SW 1271 (cell line): ENCODE measurements around the gene HS6ST3.
"Not testable (repeated sequence)": the region's sequence is repeated elsewhere in the genome, so short reads cannot be mapped to it uniquely, and the experiment has no call there.

Experiments
- DNase-seq, 2 experiments: peaks; one replicate each; lab custom pipeline; 2025; lab: John Stamatoyannopoulos, UW

The HS6ST3 gene

DNA sequence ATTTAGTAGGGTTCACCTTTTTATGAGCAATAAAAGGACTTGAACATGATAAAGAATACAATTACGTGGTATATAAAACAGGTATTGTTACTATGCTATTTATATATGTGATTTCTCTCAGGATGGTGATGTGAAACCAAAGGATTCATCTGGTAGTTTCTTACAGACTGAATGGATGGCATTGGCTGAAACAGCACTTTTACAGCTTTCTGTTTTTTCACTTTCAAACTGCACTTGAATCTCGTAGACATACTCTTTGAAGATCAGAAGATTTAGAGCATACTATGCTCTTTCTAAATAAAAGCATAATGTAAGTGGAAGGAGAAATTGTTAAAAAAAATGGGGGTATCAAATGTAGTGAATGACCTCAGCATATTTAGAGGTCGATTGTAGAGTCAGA lies 354.8 kb downstream of the HS6ST3 start:
- DNase-seq = no peak

DNA sequence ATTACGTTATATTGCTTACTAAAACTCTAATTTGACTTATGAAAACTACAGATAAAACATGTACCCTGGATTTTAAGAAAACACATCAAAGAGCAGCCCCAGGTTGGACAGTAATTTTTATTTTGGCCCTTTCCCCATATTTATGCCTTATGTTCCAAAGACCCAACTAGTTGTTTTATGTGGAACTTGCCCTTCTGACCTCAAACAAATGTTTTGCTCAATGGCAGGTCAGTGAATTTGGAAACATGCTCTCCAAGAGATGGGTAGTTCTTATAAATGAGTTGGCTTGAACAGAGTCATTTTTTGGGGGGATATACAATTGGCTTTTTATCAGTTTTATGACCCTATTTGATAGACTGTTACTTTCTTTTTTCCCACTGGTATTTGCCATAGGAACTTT lies 360.0 kb downstream of the HS6ST3 start:
- DNase-seq = no peak

DNA sequence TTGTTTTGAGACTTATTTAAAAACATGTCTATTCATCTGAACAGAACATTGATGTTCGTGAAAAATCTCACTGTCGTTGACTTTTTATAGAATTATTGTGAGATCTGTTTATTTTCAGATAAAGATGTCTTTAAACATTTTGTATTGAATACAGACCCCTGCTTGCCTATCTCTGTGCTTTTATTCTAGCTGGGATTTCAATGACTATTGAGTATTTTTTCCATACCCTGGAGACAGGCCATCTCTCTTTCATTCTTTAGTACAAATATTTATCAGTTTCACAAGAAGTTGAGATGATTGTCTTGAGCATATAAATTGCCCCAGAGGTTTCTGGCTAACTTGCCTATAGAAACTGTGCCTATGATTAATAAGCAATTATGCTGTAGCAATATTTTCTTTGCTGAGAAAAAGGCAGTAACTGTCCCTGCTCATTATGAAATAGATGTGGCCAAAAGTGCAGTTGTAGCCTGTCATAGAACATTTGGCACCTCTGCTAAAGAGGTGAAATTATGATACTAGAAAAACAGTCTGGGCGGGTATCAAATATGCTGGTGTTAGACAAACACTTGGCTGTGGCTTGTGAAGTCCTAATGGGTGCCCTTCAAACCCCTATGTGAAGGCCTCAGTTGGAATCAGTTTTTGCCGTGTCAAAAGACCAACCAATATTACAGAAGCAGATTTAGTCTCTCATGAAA lies 360.6 kb downstream of the HS6ST3 start:
- no peak for DNase-seq

DNA sequence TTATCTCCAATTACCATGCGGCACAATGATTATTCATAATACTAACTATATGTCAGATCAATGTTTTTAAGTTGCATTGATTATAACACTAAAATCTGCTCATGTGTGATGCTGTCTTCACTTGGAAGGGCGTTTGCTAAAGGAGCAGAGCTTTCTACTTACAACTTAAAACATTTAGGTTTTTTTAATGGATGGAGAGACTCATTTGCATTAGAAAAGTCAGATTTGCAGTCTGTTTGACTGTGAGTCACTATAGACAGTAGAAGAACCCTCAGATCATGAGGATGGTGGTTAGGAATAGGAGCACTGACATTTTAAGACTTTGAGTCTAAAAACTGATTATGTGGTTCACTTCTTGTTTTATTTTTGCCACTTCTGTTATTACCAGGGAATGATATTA lies 364.6 kb downstream of the HS6ST3 start:
- DNase-seq = no peak

DNA sequence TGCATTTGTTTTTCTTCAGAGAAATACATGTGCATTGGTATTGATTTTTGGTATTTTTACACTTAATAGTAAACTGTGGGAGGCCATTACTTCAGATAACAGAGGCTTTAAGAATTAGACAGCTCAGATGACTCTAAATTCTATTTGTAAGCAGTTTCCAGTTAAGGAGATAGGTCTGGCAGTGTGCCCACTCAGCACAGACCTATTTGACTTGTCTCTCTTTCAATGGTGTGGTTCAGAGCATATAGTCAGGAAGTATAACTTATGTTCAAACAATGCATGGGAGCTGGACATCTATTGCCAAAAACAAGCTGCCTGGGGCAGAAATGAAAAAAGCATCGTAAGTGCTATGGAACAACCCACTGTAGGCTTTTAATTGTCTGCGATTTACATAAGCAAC lies 370.7 kb downstream of the HS6ST3 start:
- DNase-seq = no peak

GRCh38 chr13:96473526-96474180 lies 383.7 kb downstream of the HS6ST3 start:
- DNase-seq = no peak

DNA sequence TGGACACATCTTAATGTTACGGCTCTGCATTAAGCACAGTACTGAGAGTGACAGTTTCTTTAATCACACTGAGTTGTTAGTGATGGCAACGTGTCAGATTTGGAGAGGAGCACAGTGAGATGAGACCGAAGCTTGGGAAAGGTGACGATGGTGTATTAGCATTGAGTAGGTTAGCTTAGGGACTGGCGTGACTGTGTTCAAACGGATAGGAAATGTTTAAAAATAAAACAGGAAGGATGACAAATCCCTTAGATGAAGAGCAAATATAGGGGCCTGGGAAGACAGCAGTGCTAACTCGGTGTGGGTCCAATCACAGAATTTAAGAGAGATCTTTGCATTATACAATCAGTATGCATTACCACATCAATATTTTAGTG lies 384.3 kb downstream of the HS6ST3 start:
- no peak for DNase-seq

DNA sequence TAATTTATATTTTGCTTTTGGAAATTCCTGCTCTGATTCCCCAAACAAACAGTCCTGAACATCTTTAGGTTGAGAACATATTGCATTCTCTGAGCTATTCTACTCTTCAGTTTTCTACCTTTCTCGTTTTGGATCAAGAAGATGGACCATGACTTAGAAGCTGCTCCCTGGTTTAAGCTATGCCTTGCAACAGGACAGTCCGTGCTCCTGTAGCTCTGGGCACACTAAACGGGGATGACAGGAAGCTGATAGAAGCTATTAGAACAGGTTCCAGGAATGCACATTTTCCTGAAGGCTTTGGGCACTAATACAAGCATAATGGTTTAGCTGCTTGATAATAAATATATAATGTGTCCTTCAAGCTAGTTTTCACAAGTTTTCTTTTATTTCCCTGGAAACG lies 385.2 kb downstream of the HS6ST3 start:
- DNase-seq = no peak

DNA sequence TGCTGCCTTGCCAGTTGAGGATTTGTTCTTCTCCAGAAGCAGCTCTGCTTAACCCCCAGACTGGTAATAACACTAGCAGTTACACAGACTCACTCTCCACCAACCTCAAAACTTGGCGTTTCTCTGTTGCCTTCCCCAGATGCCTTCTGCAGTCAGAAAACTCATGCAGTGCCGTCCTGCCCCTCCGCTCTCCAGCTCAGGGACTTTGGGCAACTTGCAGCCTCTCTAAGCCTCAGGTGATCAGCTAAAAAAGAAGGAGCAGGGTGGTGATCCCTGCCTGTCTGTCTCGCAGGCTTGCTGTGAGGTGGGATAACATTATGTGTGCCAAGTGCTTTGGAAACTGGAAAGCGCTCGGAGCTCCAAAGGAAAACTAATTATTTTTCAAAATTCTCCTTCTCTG lies 391.6 kb downstream of the HS6ST3 start:
- DNase-seq = no peak

- DNase-seq = no peak
These were observed 400.6 kb downstream of the HS6ST3 start for GRCh38 chr13:96490496-96490989.

- no peak for DNase-seq
These were observed 401.2 kb downstream of the HS6ST3 start for GRCh38 chr13:96491103-96491502.

DNA sequence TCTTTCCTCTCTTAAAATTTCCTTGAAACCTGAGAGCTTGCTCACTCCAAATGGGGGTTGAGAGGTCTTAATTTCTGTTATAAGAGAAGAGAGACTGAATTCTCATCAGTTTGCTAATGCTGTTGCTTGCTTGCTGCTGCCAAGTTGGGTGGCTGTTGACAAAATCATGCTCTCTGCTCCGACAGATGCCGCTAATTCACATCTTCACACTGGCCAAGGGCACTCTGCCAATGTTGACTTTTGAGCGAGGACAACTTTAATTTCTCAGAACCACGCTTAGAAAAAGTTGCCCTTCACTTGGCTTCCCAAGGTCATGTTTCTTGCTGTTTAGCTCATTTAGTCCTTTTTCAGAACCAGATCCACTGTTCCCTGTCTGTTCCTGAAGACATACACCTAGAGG lies 402.9 kb downstream of the HS6ST3 start:
- DNase-seq = no peak

- DNase-seq = no peak
These were observed 409.7 kb downstream of the HS6ST3 start for GRCh38 chr13:96499656-96500055.

GRCh38 chr13:96500953-96501352 lies 411.0 kb downstream of the HS6ST3 start:
- DNase-seq = no peak

- no peak for DNase-seq
These were observed 413.6 kb downstream of the HS6ST3 start for GRCh38 chr13:96503481-96503880.

DNA sequence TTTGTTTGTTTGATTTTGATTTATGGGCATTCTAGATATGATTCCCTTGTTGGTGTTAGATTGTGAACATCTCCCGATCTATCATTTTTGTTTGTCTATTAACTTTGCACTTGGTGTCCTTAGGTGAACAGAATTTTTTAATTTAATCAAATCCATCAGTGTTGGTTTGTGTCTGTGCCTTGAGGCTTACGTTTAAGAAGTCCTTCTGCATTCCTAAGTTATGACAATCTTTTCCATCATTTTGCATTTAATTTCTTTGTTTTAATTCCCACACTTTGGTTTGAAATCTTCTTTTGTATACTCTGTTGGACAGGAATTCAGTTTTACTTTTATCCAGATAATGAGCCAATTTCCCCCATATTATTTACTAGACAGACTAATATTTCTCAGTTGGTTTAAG lies 421.7 kb downstream of the HS6ST3 start:
- DNase-seq = no peak

GRCh38 chr13:96519380-96519779 lies 429.5 kb downstream of the HS6ST3 start:
- no peak for DNase-seq

GRCh38 chr13:96524398-96525020 lies 434.6 kb downstream of the HS6ST3 start:
- DNase-seq = not testable (repeated sequence)

GRCh38 chr13:96525715-96526114 lies 435.8 kb downstream of the HS6ST3 start:
- no peak for DNase-seq

DNA sequence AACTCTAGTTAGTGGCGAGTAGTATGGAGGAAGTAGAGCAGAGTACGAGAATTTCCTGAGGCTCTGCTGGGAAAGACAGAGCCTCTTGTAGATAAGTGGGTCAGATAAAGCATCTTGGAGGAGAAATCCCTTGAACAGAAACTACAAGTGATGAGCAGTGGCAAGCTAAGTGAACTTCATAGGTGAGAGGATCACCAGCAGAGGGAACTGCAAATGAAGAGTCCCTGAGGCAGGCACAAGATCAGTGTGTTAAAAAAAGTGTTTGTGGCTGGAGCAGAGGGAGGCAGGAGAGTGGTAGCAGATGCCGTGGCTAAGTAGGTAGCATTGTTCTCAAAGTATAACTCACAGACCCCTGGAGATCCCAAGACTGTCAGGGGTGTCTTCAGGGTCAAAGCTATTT lies 437.6 kb downstream of the HS6ST3 start:
- DNase-seq = peak in 1 of 2 experiments; percentile 3

GRCh38 chr13:96532804-96533203 lies 442.9 kb downstream of the HS6ST3 start:
- DNase-seq = no peak

- no peak for DNase-seq
These were observed 443.5 kb downstream of the HS6ST3 start for GRCh38 chr13:96533408-96533807.

DNA sequence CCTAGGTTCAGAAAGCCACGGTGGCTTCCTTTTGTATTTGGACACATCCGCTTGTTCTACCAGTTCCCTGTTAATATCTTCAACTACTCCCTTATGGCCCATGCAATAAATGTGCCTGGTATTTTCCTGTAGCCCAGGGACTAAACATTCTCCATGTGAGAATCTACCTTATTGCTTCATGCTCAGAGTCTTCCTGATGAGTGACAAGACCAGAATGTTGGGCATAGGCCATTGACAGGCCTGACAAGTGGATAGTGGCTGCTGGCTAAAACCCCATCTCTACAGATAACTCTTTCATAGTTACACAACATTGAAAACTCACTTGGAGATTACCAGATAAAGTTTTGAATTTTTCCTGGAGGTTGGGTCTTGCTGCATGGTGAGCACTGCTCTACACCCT lies 449.9 kb downstream of the HS6ST3 start:
- no peak for DNase-seq
